Stimulated activated CD4-positive, alpha-beta T cell treated with anti-CD3 and anti-CD28 coated beads, Interleukin-12 subunit alpha, Interleukin-12 subunit beta, amount 100 ng/mL, for 4 hours (primary cell): ENCODE data around the gene RGS9.

Source experiments
- DNase-seq: peaks from one replicate; pipeline ENCODE4 v3.0.0-alpha.2; 2020

RGS9 gene

GRCh38 chr17:65222214-65222738 is 85.1 kb downstream of the RGS9 start:
- DNase-seq = no peak

- no peak for DNase-seq
Observed at GRCh38 chr17:65225061-65225460, 87.9 kb downstream of the RGS9 start.

GRCh38 chr17:65226227-65226626 is 89.1 kb downstream of the RGS9 start:
- no peak for DNase-seq

- no peak for DNase-seq
Observed at GRCh38 chr17:65227637-65228036, 90.5 kb downstream of the RGS9 start.

GRCh38 chr17:65228287-65228686 is 91.1 kb downstream of the RGS9 start:
- DNase-seq = no peak

GRCh38 chr17:65228734-65229620 is 91.8 kb downstream of the RGS9 start:
- peak; percentile 34 for DNase-seq

- no peak for DNase-seq
Observed at GRCh38 chr17:65229621-65229995, 92.4 kb downstream of the RGS9 start.

GRCh38 chr17:65230040-65230439 is 92.9 kb downstream of the RGS9 start:
- DNase-seq = no peak

GRCh38 chr17:65231086-65231485 is 93.9 kb downstream of the RGS9 start:
- no peak for DNase-seq

- DNase-seq = peak; percentile 31
Observed at GRCh38 chr17:65231662-65232335, 94.6 kb downstream of the RGS9 start.

GRCh38 chr17:65235284-65235683 is 98.1 kb downstream of the RGS9 start:
- no peak for DNase-seq

- no peak for DNase-seq
Observed at GRCh38 chr17:65236321-65236720, 99.2 kb downstream of the RGS9 start.

- no peak for DNase-seq
Observed at GRCh38 chr17:65243838-65244625, 106.9 kb downstream of the RGS9 start.

GRCh38 chr17:65246252-65246651 is 109.1 kb downstream of the RGS9 start:
- DNase-seq = no peak

- DNase-seq = no peak
Observed at GRCh38 chr17:65249774-65250173, 112.6 kb downstream of the RGS9 start.

GRCh38 chr17:65254166-65254565 is 117.0 kb downstream of the RGS9 start:
- DNase-seq = no peak

GRCh38 chr17:65259281-65259680 is 122.1 kb downstream of the RGS9 start:
- no peak for DNase-seq

GRCh38 chr17:65259696-65260485 is 122.7 kb downstream of the RGS9 start:
- no peak for DNase-seq

GRCh38 chr17:65260626-65261025 is 123.5 kb downstream of the RGS9 start:
- DNase-seq = no peak

GRCh38 chr17:65261152-65261551 is 124.0 kb downstream of the RGS9 start:
- DNase-seq = no peak

- no peak for DNase-seq
Observed at GRCh38 chr17:65261682-65262636, 124.8 kb downstream of the RGS9 start.
